ENCODE results near the gene GNAL. TPM values are rescaled to one million over a fixed set of nuclear protein-coding genes. Genes with fewer than 3 reads are reported as not detected.
"Not testable (repeated sequence)": the region's sequence is repeated elsewhere in the genome, so short reads cannot be mapped to it uniquely, and the experiment has no call there.

Gene GNAL
- total RNA-seq, 1 donor from 2014 or later: 4.5 TPM

DNA sequence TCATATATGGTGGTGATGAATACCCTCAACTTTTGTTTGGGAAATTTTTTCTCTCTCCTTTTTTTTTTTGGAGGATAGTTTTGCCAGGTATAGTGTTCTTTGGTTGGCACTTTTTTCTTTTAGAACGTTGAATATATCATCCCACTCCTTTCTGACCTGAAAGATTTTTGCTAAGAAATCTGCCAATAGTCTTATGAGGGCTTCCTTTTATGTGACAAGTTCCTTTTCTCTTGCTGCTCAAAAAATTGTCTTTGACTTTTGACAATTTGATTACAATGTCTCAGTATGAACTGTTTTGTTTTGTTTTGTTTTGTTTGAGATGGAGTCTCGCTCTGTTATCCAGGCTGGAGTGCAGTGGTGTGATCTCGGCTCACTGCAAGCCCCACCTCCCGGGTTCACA is 21.5 kb downstream of the GNAL start:
- Mint-ChIP-seq H3K27me3 (ENCODE audit: low read depth, unreplicated experiment) (peaks cover 11% of the 10 kb centered on the region), H3K36me3 (ENCODE audit: low read depth, unreplicated experiment) (no peaks in the 10 kb centered on the region), H3K27ac (ENCODE audit: unreplicated experiment) (no peak overlapping the region), H3K9me3 (ENCODE audit: unreplicated experiment) (peaks cover 11% of the 10 kb centered on the region), H3K4me3 (ENCODE audit: unreplicated experiment) (no peak overlapping the region), H3K4me1 (ENCODE audit: low read depth, unreplicated experiment) (peaks cover 3% of the 10 kb centered on the region)
- TF ChIP-seq, protein P1, sequence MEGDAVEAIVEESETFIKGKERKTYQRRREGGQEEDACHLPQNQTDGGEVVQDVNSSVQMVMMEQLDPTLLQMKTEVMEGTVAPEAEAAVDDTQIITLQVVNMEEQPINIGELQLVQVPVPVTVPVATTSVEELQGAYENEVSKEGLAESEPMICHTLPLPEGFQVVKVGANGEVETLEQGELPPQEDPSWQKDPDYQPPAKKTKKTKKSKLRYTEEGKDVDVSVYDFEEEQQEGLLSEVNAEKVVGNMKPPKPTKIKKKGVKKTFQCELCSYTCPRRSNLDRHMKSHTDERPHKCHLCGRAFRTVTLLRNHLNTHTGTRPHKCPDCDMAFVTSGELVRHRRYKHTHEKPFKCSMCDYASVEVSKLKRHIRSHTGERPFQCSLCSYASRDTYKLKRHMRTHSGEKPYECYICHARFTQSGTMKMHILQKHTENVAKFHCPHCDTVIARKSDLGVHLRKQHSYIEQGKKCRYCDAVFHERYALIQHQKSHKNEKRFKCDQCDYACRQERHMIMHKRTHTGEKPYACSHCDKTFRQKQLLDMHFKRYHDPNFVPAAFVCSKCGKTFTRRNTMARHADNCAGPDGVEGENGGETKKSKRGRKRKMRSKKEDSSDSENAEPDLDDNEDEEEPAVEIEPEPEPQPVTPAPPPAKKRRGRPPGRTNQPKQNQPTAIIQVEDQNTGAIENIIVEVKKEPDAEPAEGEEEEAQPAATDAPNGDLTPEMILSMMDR (IDR thresholded peaks at IDR 0.05; ENCODE audit: insufficient read depth, low read depth, low read length): no peak
- no peak for TF ChIP-seq EZH2 (IDR thresholded peaks at IDR 0.05; ENCODE audit: insufficient read depth, low read length)
- DNase-seq (ENCODE audit: low read depth) (no peak), FAIRE-seq (no peak)
- no peak overlapping the region for H3K9ac ChIP-seq (ENCODE audit: low read length)
- no peaks in the 10 kb centered on the region for H3K4me1 ChIP-seq (ENCODE audit: insufficient read depth, low read length)
- no peak overlapping the region for H3K4me3 ChIP-seq (ENCODE audit: insufficient read depth, low read depth, low read length)
- no peaks in the 10 kb centered on the region for H3K36me3 ChIP-seq (ENCODE audit: insufficient read depth, low read length)
- peaks cover 4% of the 10 kb centered on the region for H3K27me3 ChIP-seq (ENCODE audit: insufficient read depth, low read length)
- no peak overlapping the region for H3K4me2 ChIP-seq (ENCODE audit: low read length)
- no peaks in the 10 kb centered on the region for H3K9me3 ChIP-seq (ENCODE audit: insufficient read depth, low read depth, low read length)
- no peaks in the 10 kb centered on the region for H3K79me2 ChIP-seq (ENCODE audit: insufficient read depth, low read length)
- no peaks in the 10 kb centered on the region for H4K20me1 ChIP-seq (ENCODE audit: insufficient read depth, low read length)
- no peak overlapping the region for H3K27ac ChIP-seq (ENCODE audit: low read depth, low read length)
- no peak overlapping the region for H2AFZ ChIP-seq (ENCODE audit: low read depth, low read length)

DNA sequence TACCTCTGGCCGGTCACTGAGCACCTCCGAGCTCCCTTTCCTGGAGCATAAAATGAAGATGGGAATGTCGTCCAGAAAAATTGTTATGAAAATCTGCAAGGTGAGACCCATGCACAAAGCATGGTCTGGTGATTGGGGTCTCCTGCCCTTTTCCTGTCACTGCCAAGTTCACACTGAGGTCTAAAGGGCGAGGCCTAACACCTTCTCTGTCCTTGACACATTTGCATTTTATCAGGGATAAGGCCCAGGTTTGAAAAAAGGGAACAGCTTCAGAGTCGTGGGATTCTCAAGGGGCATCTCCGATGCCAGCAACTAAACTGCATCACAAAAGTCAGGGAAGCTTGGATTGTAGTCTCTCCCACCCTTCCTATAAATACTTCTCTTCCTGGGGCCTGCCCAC is 24.7 kb downstream of the GNAL start:
- peaks cover 3% of the 10 kb centered on the region for H3K4me1 Mint-ChIP-seq (ENCODE audit: low read depth, unreplicated experiment)
- peaks cover 2% of the 10 kb centered on the region for H3K36me3 Mint-ChIP-seq (ENCODE audit: low read depth, unreplicated experiment)
- Histone ChIP-seq H3K4me2 (ENCODE audit: low read length) (no peak overlapping the region), H2AFZ (ENCODE audit: low read depth, low read length) (no peak overlapping the region), H3K9ac (ENCODE audit: low read length) (no peak overlapping the region), H3K4me1 (ENCODE audit: insufficient read depth, low read length) (no peaks in the 10 kb centered on the region), H3K79me2 (ENCODE audit: insufficient read depth, low read length) (no peaks in the 10 kb centered on the region), H3K4me3 (ENCODE audit: insufficient read depth, low read depth, low read length) (no peak overlapping the region), H3K27me3 (ENCODE audit: insufficient read depth, low read length) (peaks cover 4% of the 10 kb centered on the region), H3K9me3 (ENCODE audit: insufficient read depth, low read depth, low read length) (no peaks in the 10 kb centered on the region), H4K20me1 (ENCODE audit: insufficient read depth, low read length) (no peaks in the 10 kb centered on the region), H3K36me3 (ENCODE audit: insufficient read depth, low read length) (no peaks in the 10 kb centered on the region), H3K27ac (ENCODE audit: low read depth, low read length) (no peak overlapping the region)
- H3K9me3 Mint-ChIP-seq (ENCODE audit: unreplicated experiment): peaks cover 12% of the 10 kb centered on the region
- H3K4me3 Mint-ChIP-seq (ENCODE audit: unreplicated experiment): no peak overlapping the region
- FAIRE-seq (no peak), DNase-seq (ENCODE audit: low read depth) (no peak)
- TF ChIP-seq, protein P1 (IDR thresholded peaks at IDR 0.05; ENCODE audit: insufficient read depth, low read depth, low read length): no peak
- no peak for TF ChIP-seq EZH2 (IDR thresholded peaks at IDR 0.05; ENCODE audit: insufficient read depth, low read length)
- H3K27ac Mint-ChIP-seq (ENCODE audit: unreplicated experiment): no peak overlapping the region
- peaks cover 11% of the 10 kb centered on the region for H3K27me3 Mint-ChIP-seq (ENCODE audit: low read depth, unreplicated experiment)

DNA sequence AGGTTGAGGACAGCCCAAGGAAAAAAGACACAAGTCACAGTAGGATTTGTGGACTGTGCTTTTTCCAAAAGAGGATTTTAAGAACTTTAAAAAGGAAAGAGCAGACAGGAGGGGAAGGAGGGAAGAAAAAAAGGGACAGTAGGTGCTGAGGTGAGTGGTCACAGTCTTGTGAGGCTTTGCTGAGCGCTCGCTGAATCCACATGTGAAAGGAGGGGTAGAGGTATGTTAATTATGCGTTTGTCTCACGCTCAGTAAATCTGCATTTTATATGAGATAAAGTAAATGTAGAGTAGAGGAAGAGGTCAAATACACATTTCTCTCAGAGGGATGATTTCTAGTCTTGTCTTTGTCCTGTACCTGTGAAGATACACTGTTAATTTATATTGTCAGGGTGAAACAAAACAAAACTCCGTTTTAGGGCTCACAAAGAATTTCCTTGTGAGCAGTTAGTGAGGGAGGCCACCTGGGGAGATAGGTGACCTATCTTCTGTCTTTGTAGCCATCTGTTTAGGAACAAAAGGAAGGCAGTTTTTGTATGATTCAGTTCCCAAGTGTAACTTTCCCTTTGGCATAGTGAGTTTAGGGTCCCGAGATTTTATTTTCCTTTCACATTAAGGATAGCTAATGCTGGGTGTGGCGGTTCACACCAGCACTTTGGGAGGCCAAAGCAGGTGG is 25.3 kb downstream of the GNAL start:
- DNase-seq (ENCODE audit: low read depth) (no peak), FAIRE-seq (no peak)
- Histone ChIP-seq H3K27ac (ENCODE audit: low read depth, low read length) (no peak overlapping the region), H3K27me3 (ENCODE audit: insufficient read depth, low read length) (peaks cover 4% of the 10 kb centered on the region), H3K79me2 (ENCODE audit: insufficient read depth, low read length) (no peaks in the 10 kb centered on the region), H3K9me3 (ENCODE audit: insufficient read depth, low read depth, low read length) (no peaks in the 10 kb centered on the region), H3K36me3 (ENCODE audit: insufficient read depth, low read length) (no peaks in the 10 kb centered on the region), H4K20me1 (ENCODE audit: insufficient read depth, low read length) (no peaks in the 10 kb centered on the region), H3K4me2 (ENCODE audit: low read length) (no peak overlapping the region), H3K4me1 (ENCODE audit: insufficient read depth, low read length) (no peaks in the 10 kb centered on the region), H3K4me3 (ENCODE audit: insufficient read depth, low read depth, low read length) (no peak overlapping the region), H2AFZ (ENCODE audit: low read depth, low read length) (no peak overlapping the region), H3K9ac (ENCODE audit: low read length) (no peak overlapping the region)
- Mint-ChIP-seq H3K27me3 (ENCODE audit: low read depth, unreplicated experiment) (peaks cover 11% of the 10 kb centered on the region), H3K9me3 (ENCODE audit: unreplicated experiment) (peaks cover 12% of the 10 kb centered on the region), H3K27ac (ENCODE audit: unreplicated experiment) (no peak overlapping the region), H3K4me3 (ENCODE audit: unreplicated experiment) (no peak overlapping the region), H3K4me1 (ENCODE audit: low read depth, unreplicated experiment) (peaks cover 3% of the 10 kb centered on the region), H3K36me3 (ENCODE audit: low read depth, unreplicated experiment) (peaks cover 2% of the 10 kb centered on the region)
- no peak for TF ChIP-seq EZH2 (IDR thresholded peaks at IDR 0.05; ENCODE audit: insufficient read depth, low read length)
- TF ChIP-seq, protein P1 (IDR thresholded peaks at IDR 0.05; ENCODE audit: insufficient read depth, low read depth, low read length): no peak

DNA sequence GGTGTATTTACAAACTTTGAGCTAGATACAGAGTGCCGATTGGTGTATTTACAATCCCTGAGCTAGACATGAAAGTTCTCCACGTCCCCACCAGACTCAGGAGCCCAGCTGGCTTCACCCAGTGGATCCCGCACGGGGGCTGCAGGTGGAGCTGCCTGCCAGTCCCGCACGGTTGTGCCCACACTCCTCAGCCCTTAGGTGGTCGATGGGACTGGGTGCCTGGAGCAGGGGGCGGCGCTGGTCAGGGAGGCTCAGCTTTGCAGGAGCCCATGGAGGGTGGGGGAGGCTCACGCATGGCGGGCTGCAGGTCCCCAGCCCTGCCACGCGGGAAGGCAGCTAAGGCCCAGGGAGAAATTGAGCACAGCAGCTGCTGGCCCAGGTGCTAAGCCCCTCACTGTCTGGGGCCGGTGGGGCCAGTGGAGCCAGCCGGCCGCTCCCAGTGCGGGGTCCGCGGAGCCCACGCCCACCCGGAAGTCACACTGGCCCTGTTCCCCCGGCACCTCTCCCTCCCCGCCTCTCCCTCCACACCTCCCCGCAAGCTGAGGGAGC is 27.8 kb downstream of the GNAL start:
- H3K36me3 Mint-ChIP-seq (ENCODE audit: low read depth, unreplicated experiment); FAIRE-seq: not testable (repeated sequence)

More for the DNA sequence above, 27.8 kb downstream of the GNAL start:
- not testable (repeated sequence) for H3K27ac ChIP-seq (ENCODE audit: low read depth, low read length); H3K27ac Mint-ChIP-seq (ENCODE audit: unreplicated experiment); H3K4me3 ChIP-seq (ENCODE audit: insufficient read depth, low read depth, low read length); H3K9ac ChIP-seq (ENCODE audit: low read length); DNase-seq (ENCODE audit: low read depth); H3K36me3 ChIP-seq (ENCODE audit: insufficient read depth, low read length); H2AFZ ChIP-seq (ENCODE audit: low read depth, low read length); H3K9me3 ChIP-seq (ENCODE audit: insufficient read depth, low read depth, low read length); H3K4me2 ChIP-seq (ENCODE audit: low read length); H3K9me3 Mint-ChIP-seq (ENCODE audit: unreplicated experiment); H3K4me3 Mint-ChIP-seq (ENCODE audit: unreplicated experiment); H3K4me1 Mint-ChIP-seq (ENCODE audit: low read depth, unreplicated experiment); H4K20me1 ChIP-seq (ENCODE audit: insufficient read depth, low read length); H3K79me2 ChIP-seq (ENCODE audit: insufficient read depth, low read length); H3K4me1 ChIP-seq (ENCODE audit: insufficient read depth, low read length); H3K27me3 ChIP-seq (ENCODE audit: insufficient read depth, low read length)
- peaks cover 11% of the 10 kb centered on the region for H3K27me3 Mint-ChIP-seq (ENCODE audit: low read depth, unreplicated experiment)
